ENCODE data around the gene CEP250.
"Not testable (repeated sequence)": the region's sequence is repeated elsewhere in the genome, so short reads cannot be mapped to it uniquely, and the experiment has no call there.

CEP250 gene

GRCh38 chr20:35454881-35455609 lies at the start of gene CEP250:
CEP250 (plus strand) TSS chr20:35455598; CDS start chr20:35462368, 6,770 bp downstream.
- peak; percentile 95 to 99 (median 97) for DNase-seq

- no peak for DNase-seq
These were observed 49.6 kb upstream of the CEP250 start for GRCh38 chr20:35405775-35406174.

GRCh38 chr20:35408270-35408669 lies 47.1 kb upstream of the CEP250 start:
- no peak for DNase-seq

- DNase-seq: no peak
These were observed 45.9 kb upstream of the CEP250 start for GRCh38 chr20:35409542-35409941.

GRCh38 chr20:35410613-35411012 lies 44.8 kb upstream of the CEP250 start:
- no peak for DNase-seq

GRCh38 chr20:35421322-35421721 lies 34.1 kb upstream of the CEP250 start:
- DNase-seq: no peak

DNA sequence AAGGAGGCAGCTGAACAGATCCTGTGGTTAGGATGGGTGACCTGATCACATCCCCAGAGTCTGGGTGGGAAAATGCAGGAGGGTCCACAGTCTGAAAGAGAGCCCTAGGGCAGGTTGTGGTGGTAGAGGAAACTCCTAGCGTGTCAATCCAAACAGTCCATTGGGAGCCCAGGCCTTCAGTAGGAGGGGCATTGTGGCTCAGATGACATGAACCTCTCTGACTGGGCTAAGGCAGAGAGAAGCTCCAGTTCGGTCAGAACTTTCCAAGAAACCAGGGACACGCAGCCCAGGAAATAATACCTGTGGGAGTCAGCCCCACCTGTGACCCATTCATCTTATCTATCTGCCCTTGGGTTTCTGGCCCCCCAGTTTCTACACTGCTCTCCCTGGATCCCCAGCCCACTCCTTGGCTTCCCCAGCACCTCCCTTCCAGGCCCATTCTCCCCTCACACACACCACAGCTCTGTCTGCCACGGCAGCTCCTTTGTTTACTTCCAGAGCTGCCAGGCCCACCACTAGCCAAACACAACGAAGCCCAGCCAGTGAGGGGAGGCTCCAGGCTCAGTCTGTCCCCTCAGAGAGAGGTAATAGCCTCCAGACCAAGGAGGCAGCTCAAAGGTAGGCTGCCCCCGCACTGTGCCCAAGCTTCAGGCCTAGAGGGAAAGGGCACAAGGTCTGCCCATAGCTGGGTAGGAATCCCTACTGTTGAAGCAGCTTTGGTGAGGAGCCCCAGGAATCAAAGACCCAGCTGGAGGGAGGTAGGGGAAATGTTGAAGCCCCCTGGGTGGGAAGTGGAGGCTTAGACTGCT lies 23.6 kb upstream of the CEP250 start:
- DNase-seq: no peak

DNA sequence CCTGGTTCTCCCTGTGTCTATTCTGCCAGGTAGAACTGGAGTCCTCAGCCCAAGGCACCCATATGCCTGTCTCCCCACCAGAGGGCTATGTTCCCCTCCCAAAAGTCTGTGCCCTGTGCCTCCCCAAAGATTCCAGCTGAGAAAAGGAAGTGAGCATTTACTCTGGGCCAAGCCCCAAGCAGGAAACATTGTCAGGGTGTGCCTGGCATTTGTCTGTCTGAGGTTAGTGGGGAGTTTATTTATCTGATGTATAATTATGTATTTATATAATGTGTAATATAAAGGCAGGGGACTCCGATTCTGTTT lies 23.0 kb upstream of the CEP250 start:
- DNase-seq: no peak

GRCh38 chr20:35433337-35433736 lies 22.1 kb upstream of the CEP250 start:
- DNase-seq: no peak

DNA sequence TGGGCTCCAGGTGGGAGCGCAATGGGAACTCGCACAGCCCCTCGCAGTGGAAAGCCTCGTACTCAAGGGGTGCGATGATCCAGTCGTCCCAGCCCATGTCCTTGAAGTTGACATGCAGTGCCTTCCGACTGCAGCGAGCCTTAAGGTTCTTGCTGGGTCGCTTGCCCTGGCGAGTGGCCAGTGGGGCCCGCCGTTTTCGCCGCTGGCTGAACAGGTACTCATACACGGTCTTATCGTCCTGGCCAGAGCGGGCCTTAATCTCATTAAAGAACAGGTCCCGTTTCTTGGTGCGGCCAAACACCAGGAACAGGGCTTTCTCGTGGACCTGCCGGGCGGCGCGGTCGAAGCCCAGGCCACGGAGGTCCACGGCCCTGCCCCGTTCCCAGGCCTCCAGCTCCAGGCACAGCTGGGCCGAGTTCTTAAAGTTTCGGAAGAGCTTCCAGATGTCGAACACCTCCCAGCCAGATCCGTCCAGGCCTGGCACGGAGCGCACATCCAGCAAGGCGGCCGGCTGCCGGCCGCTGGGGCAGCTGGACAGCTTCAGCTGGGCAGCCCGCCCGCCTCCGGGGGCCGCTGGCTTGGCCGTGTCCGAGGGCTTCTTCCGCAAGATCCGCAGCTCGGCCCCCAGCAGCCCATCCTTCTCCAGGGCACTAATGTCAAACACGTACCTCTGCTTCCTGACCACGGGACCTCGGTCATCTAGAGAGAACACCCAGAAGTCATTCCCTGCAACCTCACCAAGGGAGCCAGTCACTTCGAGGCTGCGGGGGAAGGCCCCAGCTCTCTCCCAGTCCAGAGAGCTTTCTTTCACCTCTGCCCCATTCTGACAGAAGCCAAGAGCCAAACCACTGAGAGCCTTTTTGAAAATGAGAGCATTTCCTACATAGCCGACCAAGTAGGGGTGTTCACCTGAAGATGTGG lies 21.1 kb upstream of the CEP250 start:
- DNase-seq: no peak

DNA sequence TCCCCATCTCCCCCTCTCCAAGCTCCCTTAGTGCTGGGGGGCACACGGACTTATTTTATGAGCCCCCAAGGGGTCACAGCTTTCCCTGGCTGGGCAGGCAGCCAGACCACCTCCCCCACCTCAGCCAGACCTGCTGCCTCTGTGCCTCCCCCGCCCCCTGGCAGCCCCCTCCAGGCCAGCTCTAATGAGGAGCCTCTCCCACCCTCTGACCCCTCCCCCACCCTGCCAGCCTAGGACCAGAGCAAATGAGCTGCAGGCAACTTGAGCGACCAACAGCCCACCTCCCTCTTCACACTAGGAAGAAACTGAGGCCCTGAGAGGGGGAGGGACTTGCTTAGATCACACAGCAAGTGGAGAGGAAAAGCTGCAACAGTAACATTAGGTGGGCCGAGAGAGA lies 19.2 kb upstream of the CEP250 start:
- no peak for DNase-seq

DNA sequence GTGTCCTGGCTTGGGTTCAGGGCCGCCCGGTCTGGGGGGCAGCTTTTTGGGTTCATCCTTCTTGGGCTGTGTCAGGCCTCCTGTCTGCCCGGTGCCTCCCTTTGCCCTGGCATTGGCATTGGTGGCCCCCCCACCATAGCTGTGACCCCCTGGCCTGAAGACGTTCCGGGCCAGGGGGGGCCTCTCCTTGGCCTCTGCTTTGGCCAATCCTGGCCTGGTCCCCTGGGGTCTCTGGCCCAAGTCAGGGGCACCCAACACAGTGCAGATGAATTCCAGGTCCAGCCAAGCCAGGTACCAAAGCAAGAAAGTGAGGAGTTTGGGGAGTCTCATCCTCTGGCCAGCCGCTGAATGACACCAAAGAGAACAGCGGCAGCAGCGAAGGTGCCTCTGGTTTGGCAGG lies 17.8 kb upstream of the CEP250 start:
- DNase-seq: no peak

DNA sequence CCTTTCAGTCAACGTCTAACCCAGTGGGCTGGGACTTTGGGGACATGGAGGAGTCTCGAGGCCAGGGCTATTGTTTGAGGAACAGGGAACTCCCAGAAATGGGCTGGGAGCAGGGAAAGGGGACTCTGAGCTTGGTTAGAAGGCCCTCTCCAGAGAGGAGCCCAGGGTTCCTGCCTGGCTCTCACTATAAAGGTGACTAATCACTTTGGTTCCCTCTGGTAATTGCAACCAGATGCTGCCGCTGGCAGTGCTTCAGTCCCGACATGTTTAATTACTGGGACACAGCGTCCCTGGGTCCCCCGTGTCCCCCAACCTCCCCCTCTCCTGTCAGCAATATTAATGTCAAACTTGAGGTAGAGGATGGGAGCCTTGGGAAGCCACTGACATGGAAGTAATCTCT lies 12.4 kb upstream of the CEP250 start:
- no peak for DNase-seq

GRCh38 chr20:35444226-35444625 lies 11.2 kb upstream of the CEP250 start:
- no peak for DNase-seq

DNA sequence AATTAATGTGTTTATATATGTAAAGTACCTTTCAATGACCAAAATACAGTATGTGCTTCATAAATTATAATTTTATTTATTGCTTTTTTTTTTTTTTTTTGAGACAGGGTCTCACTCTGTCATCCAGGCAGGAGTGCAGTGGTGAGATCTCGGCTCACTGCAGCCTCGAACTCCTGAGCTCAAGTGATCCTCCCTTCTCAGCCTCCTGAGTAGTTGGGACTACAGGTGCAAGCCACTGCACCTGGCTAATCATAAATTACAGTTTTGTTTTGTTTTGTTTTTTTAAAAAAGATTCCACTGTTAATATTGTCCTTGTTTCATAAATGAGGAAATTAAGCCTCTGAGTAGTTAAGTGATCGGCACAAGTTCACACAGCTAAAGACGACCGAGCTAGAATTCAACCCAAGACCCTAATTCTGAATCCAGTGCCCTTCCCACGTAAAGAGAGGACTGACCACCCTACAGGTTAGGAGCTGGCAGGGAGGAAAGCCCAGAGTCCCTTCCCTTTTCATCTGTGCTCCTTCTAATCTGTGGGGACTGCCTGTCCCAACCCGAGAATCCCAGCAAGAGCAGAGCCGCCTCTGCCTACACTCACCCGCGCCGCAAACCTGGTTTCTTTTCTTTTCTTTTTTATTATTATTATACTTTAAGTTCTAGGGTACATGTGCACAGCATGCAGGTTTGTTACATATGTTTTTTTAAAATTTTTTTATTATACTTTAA lies 8.9 kb upstream of the CEP250 start:
- DNase-seq: peak in 1 of 3 donors; percentile 6

- DNase-seq: peak; percentile 87 to 90 (median 87)
These were observed 8.2 kb upstream of the CEP250 start for GRCh38 chr20:35447082-35447789.

DNA sequence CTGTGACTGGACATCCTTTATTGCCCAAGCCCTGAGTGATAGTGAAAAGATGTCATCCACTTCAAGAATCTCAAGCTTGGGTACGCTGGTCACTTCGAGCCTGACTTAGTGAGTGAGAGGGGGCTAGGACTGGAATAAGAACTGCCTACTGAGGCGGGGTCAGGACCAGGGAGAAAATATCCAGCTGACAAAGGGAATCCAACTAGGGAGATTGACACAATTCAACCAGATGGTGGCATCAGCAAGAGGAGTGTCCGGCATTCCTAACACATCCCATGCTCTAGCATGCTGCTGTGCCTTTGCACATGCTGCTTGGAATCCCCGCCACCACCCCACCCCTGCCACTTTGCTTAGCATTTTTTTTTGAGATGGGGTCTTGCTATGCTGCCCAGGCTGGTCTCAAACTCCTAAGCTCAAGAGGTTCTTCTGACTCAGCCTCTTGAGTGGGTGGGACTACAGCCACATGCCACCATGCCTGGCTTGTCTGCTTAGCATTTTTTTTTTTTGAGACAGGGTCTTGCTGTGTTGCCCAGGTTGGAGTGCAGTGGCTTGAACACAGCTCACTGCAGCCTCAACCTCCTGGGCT lies 6.5 kb upstream of the CEP250 start:
- DNase-seq: no peak

- DNase-seq: not testable (repeated sequence)
These were observed 5.5 kb upstream of the CEP250 start for GRCh38 chr20:35449855-35450254.

DNA sequence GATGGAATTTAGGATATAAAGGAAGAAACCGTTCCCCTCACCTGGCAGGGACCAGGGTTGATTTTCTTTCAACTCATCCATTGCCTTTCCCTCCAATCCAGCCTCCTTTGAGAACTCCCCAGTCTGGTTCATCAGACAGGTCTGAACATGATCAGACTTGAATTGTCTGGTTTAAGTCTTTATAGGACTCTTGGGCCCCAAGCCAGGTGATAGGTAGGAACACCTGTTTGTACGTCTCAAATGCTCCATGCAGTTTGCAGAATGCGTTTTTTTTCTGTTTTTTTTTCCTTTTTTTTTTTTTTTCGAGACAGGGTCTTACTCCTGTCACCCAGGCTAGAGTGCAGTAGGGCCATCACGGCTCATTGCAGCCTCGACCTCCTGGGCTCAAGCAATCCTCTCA lies 4.1 kb upstream of the CEP250 start:
- no peak for DNase-seq

DNA sequence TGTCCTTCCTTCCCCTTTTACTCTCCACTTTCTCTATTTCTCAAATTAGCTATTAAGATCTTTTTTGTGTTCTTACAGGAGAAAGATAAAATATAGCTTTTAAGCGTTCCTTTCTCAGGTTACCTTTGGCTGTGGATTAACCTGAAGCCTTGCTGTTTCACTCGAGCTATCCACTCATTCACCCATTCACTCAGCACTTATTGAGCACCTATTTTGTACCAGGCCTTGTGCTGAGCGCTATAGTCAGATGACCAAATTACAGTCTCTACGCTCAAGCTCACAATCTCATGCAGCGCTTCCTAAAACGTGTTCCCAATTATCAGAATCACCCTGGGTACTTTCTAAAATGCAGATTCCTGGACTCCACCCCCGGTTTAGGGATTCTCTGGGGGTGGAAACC lies 1.8 kb upstream of the CEP250 start:
- no peak for DNase-seq

- DNase-seq: not testable (repeated sequence)
These were observed 1.3 kb downstream of the CEP250 start for GRCh38 chr20:35456700-35457099.

DNA sequence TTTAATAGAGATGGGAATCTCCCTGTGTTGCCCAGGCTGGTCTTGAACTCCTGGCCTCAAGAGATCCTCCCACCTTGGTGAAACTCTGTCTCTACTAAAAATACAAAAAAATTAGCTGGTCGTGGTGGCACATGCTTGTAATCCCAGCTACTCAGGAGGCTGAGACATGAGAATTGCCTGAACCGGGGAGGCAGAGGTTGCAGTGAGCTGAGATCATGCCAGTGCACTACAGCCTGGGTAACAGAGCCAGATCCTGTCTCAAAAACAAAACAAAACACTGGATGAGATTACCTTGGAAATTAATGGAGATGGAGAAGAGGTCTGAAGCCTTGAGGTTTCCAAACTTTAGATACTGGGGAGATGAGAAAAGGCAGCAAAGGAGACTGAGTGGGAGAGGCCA lies 2.1 kb downstream of the CEP250 start:
- DNase-seq: not testable (repeated sequence)

All from suppressor macrophage treated with lipopolysaccharide for 1 hour (primary cell).